GM19023 (cell line): ENCODE data around the gene ZNF143.
A peak's percentile ranks its signal among the peaks of the same experiment; 100 is the strongest.
"Not testable (repeated sequence)": the region's sequence is repeated elsewhere in the genome, so short reads cannot be mapped to it uniquely, and the experiment has no call there.

Source experiments
- ATAC-seq: cut with Tn5 transposase; IDR thresholded peaks from one replicate; pipeline ENCODE4 v1.9.1; 2021; ENCODE audit warnings: mild to moderate bottlenecking, moderate library complexity; ENCODE audit not compliant: unreplicated experiment

ZNF143 gene

DNA sequence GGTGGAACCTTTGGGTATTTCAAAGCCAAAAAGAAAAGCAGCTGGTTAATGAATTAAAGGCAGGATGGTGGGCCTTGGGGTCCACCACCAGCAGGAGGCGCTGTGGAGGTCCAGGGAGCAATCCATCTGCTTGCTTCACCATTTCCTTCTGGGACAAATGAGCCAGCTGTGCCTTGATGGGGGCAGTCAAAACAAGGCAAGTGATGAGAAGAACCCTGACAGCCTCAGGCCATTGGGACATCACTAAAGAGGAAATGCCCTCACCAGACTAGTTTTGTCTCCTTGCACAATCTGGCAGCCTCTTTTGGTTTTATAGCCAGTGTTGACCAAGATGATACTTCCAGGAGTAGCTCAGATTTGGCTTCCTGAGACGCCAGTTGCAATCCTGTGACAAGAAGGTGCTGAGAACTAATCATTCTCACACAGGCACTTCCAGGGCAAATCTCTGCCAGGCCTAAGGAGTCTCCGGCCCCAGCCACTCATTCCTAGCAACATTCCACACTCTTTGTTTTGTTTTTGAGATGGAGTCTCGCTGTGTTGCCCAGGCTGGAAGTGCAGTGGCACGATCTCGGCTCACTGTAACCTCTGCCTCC is 74.5 kb downstream of the ZNF143 start:
- ATAC-seq, result no peak

DNA sequence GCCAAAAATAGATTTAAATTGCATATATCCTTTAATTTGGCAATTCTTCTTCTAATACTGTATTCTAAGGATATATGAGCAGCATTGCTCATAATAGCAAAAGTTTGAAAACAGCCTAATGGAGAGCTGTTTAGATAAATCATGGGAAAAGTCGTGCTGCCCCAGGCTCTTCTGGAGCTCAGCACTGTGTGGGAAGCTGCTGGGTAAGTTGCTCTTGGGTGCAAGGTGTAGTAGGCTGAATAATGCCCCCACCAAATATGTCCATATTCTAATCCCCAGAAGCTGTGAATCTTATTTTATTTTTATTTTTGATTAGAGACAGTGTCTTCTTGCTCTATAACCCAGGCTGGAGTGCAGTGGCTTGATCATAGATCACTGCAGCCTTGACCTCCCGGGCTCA is 77.7 kb downstream of the ZNF143 start:
- no peak for ATAC-seq

DNA sequence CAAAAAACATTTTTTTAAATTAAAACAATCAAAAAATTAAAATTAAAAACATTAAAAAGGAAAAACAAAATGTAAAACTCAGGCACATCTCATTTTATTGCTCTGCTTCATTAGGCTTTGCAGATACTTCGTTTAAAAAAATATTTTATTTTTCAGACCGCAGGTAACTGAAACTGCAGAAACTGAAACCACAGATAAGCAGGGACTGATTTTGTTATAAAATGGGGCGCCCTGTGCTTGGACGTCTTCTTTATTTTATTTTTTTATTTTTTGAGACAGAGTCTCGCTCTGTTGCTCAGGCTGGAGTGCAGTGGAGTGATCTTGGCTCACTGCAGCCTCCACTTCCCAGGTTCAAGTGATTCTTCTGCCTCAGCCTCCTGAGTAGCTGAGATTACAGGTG is 88.4 kb downstream of the ZNF143 start:
- ATAC-seq, result not testable (repeated sequence)

DNA sequence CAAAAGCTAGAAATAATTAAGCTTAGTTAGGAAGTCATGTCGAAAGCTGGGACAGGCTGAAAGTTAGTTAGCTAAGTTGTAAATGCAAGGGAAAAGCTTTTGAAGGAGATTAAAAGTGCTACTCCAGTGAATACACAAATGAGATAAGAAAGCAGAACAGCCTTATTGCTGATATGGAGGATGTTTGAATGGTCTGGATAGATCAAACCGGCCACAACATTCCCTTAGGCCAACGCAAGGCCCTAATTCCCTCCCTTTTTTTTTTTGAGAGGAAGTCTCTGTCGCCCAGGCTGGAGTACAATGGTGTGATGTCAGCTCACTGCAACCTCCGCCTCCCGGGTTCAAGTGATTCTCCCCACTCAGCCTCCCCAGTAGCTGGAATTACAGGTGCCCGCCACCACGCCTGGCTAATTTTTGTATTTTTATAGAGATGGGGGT is 89.4 kb downstream of the ZNF143 start:
- ATAC-seq, result no peak

DNA sequence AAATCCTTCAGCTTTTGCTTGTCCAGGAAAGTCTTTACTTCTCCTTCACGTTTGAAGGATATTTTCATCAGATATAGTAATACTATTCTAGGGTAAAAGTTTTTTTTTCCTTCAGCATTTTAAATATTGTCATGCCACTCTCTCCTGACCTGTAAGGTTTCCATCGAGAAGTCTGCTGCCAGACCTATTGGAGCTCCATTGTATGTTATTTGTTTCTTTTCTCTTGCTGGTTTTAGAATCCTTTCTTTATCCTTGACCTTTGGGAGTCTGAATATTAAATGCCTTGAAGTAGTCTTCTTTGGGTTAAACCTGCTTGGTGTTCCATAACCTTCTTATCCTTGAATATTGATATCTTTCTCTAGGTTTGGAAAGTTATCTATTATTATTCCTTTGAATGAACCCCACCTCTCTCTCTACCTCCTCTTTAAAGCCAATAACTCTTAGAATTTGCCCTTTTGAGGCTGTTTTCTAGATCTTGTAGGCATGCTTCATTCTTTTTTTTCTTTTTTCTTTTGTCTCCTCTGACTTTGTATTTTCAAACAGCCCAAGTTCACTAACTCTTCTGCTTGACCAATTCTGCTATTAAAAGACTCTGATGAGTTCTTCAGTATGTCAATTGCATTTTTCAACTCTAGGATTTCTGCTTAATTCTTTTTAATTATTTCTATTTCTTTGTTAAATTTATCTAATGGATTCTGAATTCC is 100.6 kb downstream of the ZNF143 start:
- ATAC-seq, result no peak

DNA sequence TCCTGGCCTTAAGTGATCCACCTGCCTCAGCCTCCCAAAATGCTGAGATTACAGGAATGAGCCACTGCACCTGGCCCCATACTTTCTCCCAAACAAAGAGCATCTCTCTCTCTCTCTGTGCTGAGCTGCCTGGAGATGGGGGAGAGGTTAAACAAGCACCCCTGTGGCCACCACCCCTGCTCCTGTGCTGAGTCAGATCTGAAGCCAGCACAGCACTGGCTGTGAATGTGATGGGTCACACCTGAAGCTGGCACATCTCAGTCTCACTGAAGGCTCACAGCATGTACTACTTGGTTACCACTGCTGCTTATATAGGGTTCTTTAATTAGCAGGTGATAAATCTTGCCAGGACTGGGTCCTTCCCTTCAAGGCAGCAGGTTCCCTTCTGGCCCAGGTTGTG is 101.9 kb downstream of the ZNF143 start:
- no peak for ATAC-seq

DNA sequence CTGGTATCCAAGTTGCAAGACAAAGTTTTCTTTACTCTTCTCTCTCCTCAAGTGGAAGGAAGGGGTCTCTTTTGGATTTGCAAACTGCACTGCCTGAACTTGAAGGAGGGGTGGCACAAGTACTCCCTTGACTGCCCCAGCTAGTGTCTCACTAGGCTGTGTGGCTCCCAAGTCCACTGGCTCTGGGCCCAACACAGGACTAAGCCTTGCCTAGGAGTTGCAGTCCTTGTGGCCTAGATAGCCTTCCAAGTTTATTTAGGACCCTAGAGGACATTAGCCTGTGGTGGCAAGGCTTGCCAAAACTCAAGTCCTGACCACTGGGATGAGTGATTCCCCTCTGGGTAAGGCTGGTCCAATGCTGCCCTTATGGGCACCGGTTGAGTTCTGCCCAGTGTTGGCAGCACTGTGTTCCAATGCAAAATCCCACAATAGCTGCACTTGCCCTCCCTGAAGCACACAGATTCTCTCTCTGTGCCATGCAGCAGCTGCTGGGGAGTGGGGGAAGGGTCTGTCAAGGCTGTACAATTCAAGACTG is 102.5 kb downstream of the ZNF143 start:
- no peak for ATAC-seq

DNA sequence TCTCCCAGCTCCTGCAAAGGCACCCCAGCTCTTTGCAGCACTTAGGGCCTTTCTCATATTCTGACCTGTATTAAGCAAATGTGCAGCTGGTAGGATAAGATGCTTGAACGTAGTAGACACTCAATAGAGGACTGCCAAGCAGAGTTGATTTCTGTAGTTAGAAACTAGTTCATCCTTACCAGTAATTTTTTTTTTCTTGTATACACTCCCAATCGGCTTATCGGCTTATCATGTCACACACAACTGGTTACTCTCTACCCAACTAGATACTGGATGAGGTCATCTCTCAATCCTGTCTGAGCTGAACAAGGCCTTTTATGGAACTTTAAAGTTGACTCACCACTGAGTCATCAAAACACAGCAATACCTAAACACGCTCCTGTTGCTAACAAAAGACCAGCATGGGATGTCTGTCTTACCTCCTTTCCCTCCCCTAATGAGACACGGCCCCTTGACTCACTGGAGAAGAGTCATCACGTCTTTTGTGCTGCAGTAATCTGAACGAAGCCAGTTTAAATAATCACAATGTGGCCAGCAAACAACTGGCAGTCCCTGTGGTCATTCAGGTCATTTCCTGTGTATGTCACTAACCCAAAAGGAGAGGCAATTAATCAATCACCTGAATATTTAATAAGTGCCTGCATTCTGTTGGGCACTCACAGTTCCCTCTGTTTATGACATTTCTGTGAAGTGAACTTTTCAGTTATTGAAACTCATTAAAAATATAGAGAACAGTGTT is 105.2 kb downstream of the ZNF143 start:
- ATAC-seq, result peak; percentile 91

DNA sequence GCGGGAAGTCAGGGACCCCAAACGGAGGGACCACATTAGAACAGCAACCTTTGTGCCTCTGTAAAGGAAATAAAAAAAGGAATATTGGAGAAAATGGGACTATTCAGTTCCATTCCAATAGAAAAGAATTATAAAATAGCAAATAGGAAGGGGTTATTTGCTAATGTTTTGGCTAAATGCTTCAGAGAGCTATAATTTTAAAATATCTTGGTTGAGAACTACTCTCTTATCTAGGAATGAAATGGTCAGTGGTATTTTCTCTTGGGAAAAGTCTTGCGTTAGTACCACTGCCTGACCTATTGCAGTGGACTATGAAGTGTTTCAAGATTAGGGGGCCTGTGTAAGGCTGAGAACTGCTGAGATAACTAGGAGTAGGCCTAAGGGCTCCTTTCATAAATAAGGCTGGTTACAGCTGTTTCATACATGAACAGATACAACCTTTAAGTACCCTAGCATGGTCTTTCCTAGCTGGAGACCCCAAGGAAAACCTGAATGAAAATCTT is 105.8 kb downstream of the ZNF143 start:
- no peak for ATAC-seq

DNA sequence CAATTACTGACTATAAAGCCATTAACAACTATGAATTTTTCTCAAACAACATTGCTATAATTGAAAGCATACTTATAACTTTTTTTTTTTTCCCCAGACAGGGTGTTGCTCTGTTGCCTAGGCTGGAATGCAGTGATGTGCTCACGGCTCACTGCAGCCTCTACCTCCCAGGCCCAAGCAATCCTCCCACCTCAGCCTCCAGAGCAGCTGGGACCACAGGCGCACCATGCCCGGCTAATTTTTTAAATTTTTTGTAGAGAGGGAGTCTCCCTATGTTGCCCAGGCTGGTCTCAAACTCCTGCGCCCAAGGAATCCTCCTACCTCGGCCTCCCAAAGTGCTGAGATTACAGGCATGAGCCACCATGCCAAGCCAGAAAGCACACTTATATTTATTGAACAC is 106.6 kb downstream of the ZNF143 start:
- no peak for ATAC-seq

DNA sequence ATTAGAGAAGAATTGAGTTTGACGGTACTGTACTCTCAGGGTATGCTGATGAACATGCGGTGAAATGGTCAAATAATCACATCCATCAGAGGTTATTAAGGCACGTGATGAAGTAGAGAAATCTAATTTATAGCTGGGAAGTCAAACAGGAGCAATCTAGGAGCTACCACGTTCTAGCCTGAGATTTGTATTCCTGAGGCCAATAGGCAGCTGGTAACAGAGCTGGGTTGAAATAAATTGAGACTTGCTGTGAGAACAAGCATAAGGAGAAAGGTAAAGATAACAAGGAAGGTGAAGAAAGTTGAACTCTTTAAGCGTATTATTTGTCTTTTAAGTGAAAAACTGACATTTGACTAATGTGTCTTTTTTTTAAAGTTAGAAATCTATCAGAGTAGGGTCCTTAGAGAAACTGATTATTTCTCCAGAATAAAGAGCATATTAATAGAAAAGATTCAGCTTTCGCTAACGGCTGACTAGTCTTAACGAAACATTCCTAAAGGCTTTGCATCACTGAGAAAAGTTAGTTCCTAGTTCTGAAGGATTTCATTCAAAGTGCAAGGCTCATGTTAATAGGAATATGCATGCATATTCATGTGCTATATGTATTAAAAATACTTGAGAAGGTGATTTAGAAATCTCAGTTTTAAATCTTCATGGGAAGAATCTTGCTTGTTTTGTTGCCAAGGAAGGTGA is 107.5 kb downstream of the ZNF143 start:
- no peak for ATAC-seq

DNA sequence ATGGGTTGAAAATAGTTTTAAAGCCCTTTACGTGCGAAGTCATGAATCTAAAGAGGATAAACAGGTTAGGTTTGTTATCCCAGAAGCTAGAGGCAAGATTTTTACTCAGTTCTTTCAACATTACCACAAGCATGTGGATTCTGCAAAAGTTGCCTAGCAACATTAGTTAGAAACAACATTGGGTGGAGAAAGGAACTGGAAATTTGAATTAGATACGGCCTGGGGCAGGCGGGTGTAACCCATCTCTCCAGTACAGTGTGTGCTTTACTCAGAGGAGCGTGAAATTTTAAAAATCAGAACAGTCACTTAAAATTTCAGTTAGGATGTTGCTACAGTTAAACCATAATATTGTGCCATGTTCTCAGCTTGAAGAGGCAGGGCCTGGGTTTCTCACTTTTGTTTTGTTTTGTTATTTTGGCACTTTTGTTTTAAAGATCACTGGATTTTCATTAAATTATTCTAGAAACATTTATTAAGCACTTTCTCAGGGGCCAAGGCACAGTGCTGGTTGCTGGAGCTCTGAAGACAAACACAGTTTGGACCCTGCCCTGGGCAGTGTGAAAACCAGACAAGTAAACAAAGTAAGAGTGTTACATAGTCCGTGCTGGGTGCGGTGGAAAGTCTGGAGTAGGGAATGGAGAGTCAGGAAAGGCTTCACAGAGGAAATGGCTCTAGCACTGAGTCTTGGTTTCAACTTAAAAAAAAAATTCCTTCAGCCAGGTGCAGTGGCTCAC is 108.2 kb downstream of the ZNF143 start:
- ATAC-seq, result no peak

DNA sequence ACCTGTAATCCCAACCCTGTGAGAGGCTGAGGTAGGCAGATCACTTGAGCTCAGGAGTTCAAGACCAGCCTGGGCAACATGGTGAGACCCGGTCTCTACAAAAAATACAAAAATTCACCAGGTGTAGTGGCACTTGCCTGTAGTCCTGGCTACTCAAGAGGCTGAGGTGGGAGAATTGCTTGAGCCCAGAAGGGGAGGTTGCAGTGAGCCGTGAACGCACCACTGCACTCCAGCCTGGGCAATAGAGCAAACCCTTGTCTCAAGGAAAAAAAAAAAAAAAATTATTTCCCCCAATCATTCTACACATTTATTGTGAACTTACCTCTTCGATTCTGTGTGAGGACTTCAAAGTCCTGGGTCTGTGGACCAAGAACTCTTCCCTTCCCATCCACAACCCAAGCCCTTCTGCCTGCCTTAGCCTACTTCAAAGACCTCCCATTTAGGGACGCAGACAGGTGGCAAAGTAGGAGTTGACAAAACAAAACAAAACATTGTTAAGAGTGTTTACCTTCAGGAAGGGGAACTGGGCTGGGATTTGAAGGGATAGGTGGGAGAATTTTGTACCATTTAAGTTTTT is 108.9 kb downstream of the ZNF143 start:
- ATAC-seq, result no peak

DNA sequence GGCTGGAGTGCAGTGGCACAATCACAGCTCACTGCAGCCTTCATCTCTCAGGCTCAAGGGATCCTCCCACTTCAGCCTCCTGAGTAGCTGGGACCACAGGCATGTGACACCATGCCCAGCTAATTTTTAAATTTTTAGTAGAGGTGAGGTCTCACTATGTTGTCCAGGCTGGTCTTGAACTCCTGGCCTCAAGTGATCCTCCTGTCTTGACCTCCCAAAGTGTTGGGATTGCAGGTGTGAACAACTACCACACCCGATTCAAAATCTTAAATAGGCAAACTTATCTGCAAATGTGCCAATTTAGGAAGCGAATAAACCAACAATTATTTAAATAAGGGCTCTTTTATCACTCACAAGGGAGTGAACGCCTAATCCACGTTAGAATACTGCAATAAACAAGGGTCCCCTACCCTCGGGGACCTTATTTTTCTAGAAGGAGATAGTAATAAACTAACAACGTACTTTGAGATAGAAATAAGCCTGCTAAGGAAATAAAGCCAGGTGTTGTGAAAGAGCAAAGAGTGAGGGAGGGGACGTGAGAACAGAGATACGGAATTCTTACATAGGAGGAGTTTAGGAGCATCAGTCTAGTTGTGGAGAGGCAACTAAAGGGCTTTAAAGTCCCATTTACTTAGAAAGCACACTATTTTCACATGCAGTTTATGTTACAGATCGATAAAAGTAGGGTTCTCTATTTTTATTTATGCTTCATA is 109.7 kb downstream of the ZNF143 start:
- no peak for ATAC-seq

DNA sequence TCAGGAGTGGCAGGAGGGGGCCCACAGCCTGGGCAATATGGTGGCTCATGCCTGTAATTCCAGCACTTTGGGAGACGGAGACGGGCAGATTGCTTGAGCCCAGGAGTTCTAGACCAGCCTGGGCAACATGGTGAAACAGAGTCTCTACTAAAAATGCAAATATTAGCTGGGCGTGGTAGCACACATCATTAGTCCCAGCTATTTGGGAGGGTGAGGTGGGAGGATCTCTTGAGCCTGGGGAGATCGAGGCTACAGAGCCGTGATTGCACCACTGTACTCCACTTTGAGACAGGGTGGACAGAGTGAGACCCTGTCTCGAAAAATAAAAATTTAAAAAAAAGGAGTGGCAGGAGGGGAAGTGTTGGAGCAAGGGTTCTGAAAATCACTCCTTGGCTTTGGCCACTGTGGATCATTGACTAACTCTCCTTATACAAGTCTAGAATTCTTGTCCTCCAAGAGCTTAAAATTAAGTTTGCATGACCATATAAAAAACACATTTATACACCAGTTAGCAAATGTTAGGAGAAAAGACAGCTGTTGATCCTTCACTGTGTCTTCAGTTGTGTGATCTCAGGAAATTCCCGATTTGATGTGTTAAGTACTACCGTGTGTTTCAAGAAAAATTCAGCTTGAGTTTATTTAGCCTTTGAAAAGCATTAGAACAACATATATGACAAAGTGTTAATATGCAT is 110.4 kb downstream of the ZNF143 start:
- ATAC-seq, result no peak

DNA sequence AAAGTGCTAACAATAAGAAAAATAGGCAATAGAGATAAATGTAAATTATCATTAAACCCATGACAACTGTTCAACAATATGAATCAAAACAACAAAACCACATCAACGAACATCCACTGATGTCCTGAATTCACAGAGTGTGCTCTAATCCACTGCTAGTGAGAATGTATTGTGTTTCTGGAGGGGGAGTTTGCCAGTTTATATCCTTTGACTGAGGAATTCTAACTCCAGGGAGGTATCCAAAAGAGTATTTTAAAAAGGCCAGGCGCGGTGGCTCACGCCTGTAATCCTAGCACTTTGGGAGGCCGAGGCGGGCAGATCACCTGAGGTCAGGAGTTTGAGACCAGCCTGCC is 110.9 kb downstream of the ZNF143 start:
- ATAC-seq, result no peak

DNA sequence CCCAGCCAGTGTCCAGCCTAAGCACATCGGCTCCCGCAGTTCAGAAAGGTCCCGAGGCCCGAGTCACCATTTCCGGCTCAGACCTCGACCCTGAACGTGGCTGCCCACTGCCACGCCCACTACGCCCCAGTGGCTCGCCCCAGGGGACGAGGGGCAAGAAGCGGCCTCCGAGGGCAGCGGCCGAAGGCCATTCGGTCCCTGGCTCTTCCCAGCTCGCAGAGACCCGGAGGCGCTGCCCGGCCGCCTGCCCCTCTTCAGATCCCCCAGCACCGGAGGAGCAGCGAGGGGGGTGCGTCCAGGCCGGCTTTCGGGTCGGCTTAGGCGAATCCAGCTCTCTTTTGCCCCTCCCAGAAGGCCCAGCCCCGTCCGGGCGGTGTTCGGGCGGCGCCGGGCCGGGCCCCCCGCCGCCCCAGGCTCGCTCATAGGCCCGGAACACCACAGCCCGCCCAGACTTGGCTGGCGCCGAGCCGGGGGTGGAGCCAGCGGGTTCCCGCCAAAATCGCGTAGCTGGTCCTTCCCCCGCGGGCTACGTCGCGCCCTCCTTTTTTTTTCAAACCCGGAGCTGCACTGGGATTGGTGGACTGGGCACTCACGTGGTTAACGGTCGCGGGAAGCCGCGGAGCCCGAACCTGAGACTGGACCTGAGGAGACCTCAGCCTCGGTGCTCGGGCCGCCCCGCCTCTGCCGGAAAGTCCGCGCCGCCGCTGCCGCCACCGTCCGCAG is 112.4 kb downstream of the ZNF143 start, which contains the start of gene WEE1:
TSS of gene WEE1 (plus strand) at position 619 of the 723 bp plus-strand sequence. CDS start 264 bp downstream, outside the sequence.
- peak; percentile 88 for ATAC-seq
